ENCODE data around the gene SLC51A. TPM values are rescaled to one million over a fixed set of nuclear protein-coding genes. Genes with fewer than 3 reads are reported as not detected.
"Not testable (repeated sequence)": the region's sequence is repeated elsewhere in the genome, so short reads cannot be mapped to it uniquely, and the experiment has no call there.

Gene SLC51A
- total RNA-seq, 1 donor from 2014 or later = not detected

DNA sequence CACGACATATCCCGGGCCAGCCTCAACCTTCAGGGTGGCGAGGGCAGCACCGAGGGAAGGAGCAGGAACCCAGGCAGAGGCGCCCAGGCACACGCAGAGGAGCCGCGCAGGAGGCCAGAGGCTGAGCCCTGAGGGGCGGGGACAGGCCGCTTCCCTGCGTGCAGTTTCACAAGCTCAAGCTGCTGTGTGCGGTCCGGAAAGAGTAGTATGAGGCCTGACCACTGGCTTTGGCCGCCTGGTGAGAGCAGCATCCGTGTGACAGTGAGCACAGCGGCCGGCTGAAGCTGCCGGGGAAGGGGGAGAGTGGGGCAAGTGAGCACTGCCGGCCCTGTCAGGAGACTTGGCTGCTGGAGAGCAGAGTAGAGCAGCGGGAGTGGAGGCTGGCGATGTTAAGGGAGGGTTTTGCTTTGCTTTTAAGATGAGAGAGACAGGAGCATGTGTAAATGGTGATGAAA is 13.8 kb upstream of the SLC51A start:
- H3K27ac ChIP-seq = no peak overlapping the region
- no peak overlapping the region for H3K4me3 ChIP-seq
- H3K4me1 ChIP-seq = no peaks in the 10 kb centered on the region
- TF ChIP-seq, protein P1, sequence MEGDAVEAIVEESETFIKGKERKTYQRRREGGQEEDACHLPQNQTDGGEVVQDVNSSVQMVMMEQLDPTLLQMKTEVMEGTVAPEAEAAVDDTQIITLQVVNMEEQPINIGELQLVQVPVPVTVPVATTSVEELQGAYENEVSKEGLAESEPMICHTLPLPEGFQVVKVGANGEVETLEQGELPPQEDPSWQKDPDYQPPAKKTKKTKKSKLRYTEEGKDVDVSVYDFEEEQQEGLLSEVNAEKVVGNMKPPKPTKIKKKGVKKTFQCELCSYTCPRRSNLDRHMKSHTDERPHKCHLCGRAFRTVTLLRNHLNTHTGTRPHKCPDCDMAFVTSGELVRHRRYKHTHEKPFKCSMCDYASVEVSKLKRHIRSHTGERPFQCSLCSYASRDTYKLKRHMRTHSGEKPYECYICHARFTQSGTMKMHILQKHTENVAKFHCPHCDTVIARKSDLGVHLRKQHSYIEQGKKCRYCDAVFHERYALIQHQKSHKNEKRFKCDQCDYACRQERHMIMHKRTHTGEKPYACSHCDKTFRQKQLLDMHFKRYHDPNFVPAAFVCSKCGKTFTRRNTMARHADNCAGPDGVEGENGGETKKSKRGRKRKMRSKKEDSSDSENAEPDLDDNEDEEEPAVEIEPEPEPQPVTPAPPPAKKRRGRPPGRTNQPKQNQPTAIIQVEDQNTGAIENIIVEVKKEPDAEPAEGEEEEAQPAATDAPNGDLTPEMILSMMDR (IDR thresholded peaks at IDR 0.05) = no peak
- intact Hi-C loops (cut with DNase I) = no loop called here
- H3K27me3 ChIP-seq = no peaks in the 10 kb centered on the region
- no peaks in the 10 kb centered on the region for H3K9me3 ChIP-seq
- H3K36me3 ChIP-seq = no peaks in the 10 kb centered on the region
- peak in 1 of 2 donors; percentile 73 for DNase-seq (ENCODE audit: low spot score in 2 of 2)

DNA sequence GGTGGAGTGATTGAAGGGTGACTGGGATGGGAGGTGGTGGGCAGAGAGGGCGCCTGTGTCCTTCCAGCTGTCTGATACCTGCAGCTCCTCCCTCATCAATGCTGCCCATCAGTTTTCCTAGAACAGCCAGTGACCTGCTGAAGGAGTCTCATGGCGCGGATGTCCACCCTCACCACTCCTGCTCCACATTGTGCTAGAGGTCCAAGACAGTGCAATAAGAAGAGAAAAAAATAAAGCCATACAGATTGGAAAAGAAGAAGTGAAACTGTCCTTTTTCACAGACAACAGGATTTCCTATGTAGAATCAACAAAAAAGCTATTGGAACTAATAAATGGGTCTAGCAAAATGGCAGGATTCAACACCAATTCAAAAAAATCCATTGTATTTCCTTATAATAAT is 12.5 kb upstream of the SLC51A start:
- TF ChIP-seq, protein P1 (IDR thresholded peaks at IDR 0.05) = no peak
- DNase-seq (ENCODE audit: low spot score in 2 of 2) = no peak
- Histone ChIP-seq H3K27ac (no peak overlapping the region), H3K4me3 (no peak overlapping the region), H3K36me3 (no peaks in the 10 kb centered on the region), H3K4me1 (no peaks in the 10 kb centered on the region), H3K27me3 (no peaks in the 10 kb centered on the region), H3K9me3 (no peaks in the 10 kb centered on the region)
- intact Hi-C loops (cut with DNase I) = no loop called here

DNA sequence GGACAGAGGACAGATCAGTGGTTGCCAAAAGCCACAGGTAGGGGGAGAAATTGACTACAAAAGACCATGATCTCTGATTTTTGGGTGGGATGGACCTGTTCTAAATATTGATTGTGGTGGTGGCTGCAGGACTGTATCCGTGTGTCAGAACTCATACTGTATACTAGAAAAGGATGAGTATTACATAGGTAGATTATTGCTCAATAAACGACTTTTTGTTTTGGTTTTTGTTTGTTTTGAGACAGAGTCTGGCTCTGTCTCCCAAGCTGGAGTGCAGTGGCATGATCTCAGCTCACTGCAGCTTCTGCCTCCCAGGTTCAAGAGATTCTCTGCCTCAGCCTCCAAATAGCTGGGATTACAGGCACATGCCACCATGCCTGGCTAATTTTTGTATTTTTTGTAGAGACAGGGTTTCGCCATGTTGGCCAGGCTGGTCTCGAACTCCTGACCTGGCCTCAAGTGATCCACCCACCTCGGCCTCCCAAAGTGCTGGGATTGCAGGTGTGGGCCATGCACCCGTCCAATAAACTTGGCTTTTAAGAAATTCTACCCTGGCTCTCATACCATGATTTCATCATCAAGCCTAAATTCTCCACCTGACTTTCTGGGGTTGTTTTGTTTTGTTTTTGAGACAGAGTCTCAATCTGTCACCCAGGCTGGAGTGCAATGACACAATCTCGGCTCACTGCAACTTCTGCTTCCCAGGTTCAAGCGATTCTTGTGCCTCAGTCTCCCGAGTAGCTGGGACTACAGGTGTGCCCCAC is 10.7 kb upstream of the SLC51A start:
- intact Hi-C loops (cut with DNase I); H3K27ac ChIP-seq; H3K36me3 ChIP-seq; H3K9me3 ChIP-seq; H3K4me3 ChIP-seq; H3K4me1 ChIP-seq; DNase-seq (ENCODE audit: low spot score in 2 of 2); H3K27me3 ChIP-seq: not testable (repeated sequence)

DNA sequence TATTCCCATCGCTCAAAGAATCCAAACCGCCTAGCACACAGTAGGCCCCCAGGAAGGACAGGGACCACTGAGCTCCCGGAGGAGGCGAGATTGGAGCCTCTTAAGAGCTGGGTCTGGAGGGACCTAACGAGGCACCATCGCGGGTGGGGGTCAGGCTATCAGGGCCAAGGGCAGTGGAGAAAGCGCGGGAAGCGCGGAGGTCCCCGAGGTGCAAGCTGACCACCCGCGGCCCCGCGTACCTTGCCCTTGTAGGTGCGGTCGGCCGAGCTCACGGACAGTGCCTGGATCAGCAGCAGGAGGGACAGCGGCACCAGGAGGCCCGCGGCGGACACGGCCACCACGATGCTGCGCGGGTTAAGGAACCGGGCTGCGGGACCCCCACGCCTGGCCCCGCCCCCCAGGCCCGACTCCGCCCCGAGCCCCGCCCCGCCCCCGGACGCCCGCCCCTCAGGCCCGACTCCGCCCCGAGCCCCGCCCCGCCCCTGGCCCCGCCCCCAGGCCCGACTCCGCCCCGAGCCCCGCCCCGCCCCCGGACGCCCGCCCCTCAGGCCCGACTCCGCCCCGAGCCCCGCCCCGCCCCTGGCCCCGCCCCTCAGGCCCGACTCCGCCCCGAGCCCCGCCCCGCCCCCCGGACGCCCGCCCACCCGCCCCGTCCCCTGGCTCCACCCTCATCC is 9.0 kb upstream of the SLC51A start:
- H3K27me3 ChIP-seq = no peaks in the 10 kb centered on the region
- intact Hi-C loops (cut with DNase I) = no loop called here
- H3K4me3 ChIP-seq = peak overlapping the region in 1 of 2 donors; percentile 10
- TF ChIP-seq, protein P1 (IDR thresholded peaks at IDR 0.05) = no peak
- H3K9me3 ChIP-seq = no peaks in the 10 kb centered on the region
- H3K4me1 ChIP-seq = no peaks in the 10 kb centered on the region
- no peak for DNase-seq (ENCODE audit: low spot score in 2 of 2)
- no peaks in the 10 kb centered on the region for H3K36me3 ChIP-seq
- H3K27ac ChIP-seq = no peak overlapping the region

DNA sequence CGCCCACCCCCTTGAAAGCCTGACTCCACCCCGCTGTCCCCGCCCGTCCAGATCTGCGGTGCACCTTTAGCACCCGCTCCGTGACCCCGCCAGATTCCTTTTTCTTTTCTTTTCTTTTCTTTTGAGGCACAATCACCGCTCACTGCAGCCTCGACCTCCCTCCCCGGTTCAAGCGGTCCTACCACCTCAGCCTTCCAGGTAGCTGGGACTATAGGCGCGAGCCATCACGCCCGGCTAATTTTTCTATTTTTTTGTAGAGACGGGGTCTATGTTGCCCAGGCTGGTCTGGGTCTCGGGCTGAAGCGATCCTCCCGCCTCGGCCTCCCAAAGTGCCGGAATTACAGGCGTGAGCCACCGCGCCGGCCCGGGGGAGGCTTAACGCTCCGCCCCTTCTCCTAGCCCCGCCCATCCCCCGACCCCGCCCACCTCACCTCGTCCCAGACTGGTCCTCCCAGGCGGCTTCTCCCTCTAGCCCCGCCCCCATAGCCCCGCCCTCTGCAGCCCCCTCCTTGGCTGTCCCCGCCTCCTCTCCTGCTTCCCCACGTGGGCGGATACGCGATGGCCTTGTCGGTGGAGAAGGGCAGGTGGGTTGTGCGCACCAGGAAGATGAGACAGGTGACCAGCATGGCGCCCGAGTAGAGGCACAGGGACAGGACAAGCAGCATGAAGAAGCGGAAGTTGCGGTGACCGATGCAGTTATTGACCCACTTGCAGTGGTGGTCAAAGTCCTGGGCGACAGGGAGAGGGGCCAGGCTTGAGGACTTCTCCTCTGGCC is 8.3 kb upstream of the SLC51A start:
- H3K4me1 ChIP-seq = no peaks in the 10 kb centered on the region
- H3K27me3 ChIP-seq = no peaks in the 10 kb centered on the region
- TF ChIP-seq, protein P1 (IDR thresholded peaks at IDR 0.05) = no peak
- H3K36me3 ChIP-seq = no peaks in the 10 kb centered on the region
- no peak overlapping the region for H3K27ac ChIP-seq
- peak overlapping the region in 1 of 2 donors; percentile 50 for H3K4me3 ChIP-seq
- intact Hi-C loops (cut with DNase I) = no loop called here
- no peaks in the 10 kb centered on the region for H3K9me3 ChIP-seq
- no peak for DNase-seq (ENCODE audit: low spot score in 2 of 2)

Data from ascending aorta (tissue), 2 donors.